Lower leg skin (tissue), 3 donors: ENCODE data around the gene ANKRD13B.

ENCODE experiments used
- CTCF ChIP-seq, 3 donors: fragments of 450-650 bp; IDR thresholded peaks; one replicate each; pipeline ENCODE4 v1.5.1; 2016; ENCODE audit warnings: antibody characterized with exemption in 3 of 3, mild to moderate bottlenecking in 3 of 3, moderate library complexity in 2 of 3
- POLR2A ChIP-seq, 2 donors: fragments of 450-650 bp; IDR thresholded peaks; one replicate each; pipeline ENCODE4 v1.6.1; 2016 to 2017; ENCODE audit warnings: antibody characterized with exemption in 2 of 2, mild to moderate bottlenecking in 1 of 2, moderate library complexity in 1 of 2

GRCh38 chr17:29612404-29613280 lies 19.7 kb downstream of the ANKRD13B start:
- TF ChIP-seq CTCF (IDR thresholded peaks at IDR 0.05) (no peak), POLR2A (IDR thresholded peaks at IDR 0.05) (no peak)
